HepG2 (cell line): ENCODE results near the gene EARS2. TPM values are rescaled to one million over a fixed set of nuclear protein-coding genes. Genes with fewer than 3 reads are reported as not detected.

Experiments used
- ATAC-seq: fragments of 200-7000 bp; cut with Tn5 transposase; 3 replicates; pipeline ENCODE4 v1.9.1; 2020; ENCODE audit warnings: mild to moderate bottlenecking, moderate library complexity
- BruUV-seq: library from RNA; stranded (reverse); fragments of 400-500 nt; replicated peaks from 2 replicates; lab custom pipeline; 2021; lab: Mats Ljungman, UMichigan
- CTCF ChIA-PET: fragments of 300-600 bp; formaldehyde crosslinking; extraction: SDS; loops from one replicate; lab custom pipeline; 2021; ENCODE audit warnings: low total read pairs, inconsistent platforms, low intra/inter-chr PET ratio; lab: Yijun Ruan, JAX
- POLR2A ChIA-PET: fragments of 350-600 bp; sonication (Branson Sonifier 250); formaldehyde crosslinking; loops from one replicate; lab custom pipeline; 2020; ENCODE audit warnings: antibody characterized with exemption, inconsistent platforms; lab: Yijun Ruan, JAX
- DNase-seq: peaks from one replicate; pipeline ENCODE4 v3.0.0-alpha.2; 2015; ENCODE audit warnings: low spot score
- FAIRE-seq: peaks from 3 replicates; lab custom pipeline; 2011; peaks lifted over from hg19 to GRCh38; lab: Jason Lieb, UNC
- H2AFZ ChIP-seq: one replicate; pipeline ENCODE4 v1.6.1; 2011; ENCODE audit warnings: low read length, inconsistent platforms
- H3K27ac ChIP-seq: fragments of 300-600 bp; 3 replicates; pipeline ENCODE4 v1.8.0; 2011; ENCODE audit warnings: mixed run types, mild to moderate bottlenecking, mixed read lengths, low read length, inconsistent platforms; ENCODE audit not compliant: insufficient read depth; ENCODE audit errors: extremely low read length
- H3K27me3 ChIP-seq, 2 experiments: fragments of 200-600 bp in 1 of 2; 2 replicates in 1 of 2; 3 replicates in 1 of 2; pipeline versions ENCODE4 v1.6.0 to v1.8.0; 2011; ENCODE audit warnings: low read length in 2 of 2, mild to moderate bottlenecking in 2 of 2, moderate library complexity in 2 of 2, inconsistent platforms in 1 of 2; ENCODE audit not compliant: insufficient read depth in 2 of 2, control insufficient read depth in 1 of 2
- H3K36me3 ChIP-seq, 2 experiments: fragments of 200-600 bp in 1 of 2; replicated peaks in 1 of 2; 2 replicates in 1 of 2; 3 replicates in 1 of 2; pipeline versions ENCODE4 v1.5.1 to v1.8.0; 2011; ENCODE audit warnings: low read length in 2 of 2, inconsistent platforms in 1 of 2; ENCODE audit not compliant: insufficient read depth in 2 of 2, control insufficient read depth in 1 of 2
- H3K4me1 ChIP-seq: 2 replicates; pipeline ENCODE4 v1.5.1; 2012; ENCODE audit warnings: low read length, inconsistent platforms; ENCODE audit not compliant: insufficient read depth
- H3K4me2 ChIP-seq: 2 replicates; pipeline ENCODE4 v1.6.0; 2011; ENCODE audit warnings: low read depth, low read length, inconsistent platforms
- H3K4me3 ChIP-seq, 3 experiments: fragments of 200-600 bp in 1 of 3; sonication (generic), shearing (Covaris generic) in 1 of 3; replicated peaks in 1 of 3; 2 replicates each; pipeline ENCODE4 v1.5.1; 2011 to 2016; ENCODE audit warnings: low read length in 3 of 3, inconsistent platforms in 2 of 3, low read depth in 2 of 3, mild to moderate bottlenecking in 2 of 3, control low read depth in 1 of 3, mixed read lengths in 1 of 3; ENCODE audit not compliant: insufficient read depth in 1 of 3
- H3K79me2 ChIP-seq: one replicate; pipeline ENCODE4 v1.6.1; 2011; ENCODE audit warnings: low read length, inconsistent platforms; ENCODE audit not compliant: insufficient read depth
- H3K9ac ChIP-seq: 2 replicates; pipeline ENCODE4 v1.6.0; 2011; ENCODE audit warnings: mild to moderate bottlenecking, low read depth, low read length, inconsistent platforms; ENCODE audit not compliant: insufficient read depth
- H3K9me3 ChIP-seq: 2 replicates; pipeline ENCODE4 v1.5.1; 2012; ENCODE audit warnings: mild to moderate bottlenecking, low read length
- H4K20me1 ChIP-seq: 2 replicates; pipeline ENCODE4 v1.6.0; 2011; ENCODE audit warnings: inconsistent platforms, mild to moderate bottlenecking, low read length, moderate library complexity; ENCODE audit not compliant: insufficient read depth
- DMAP1 ChIP-seq: IDR thresholded peaks from 2 replicates; pipeline ENCODE4 v1.6.1; 2016
- MATR3 ChIP-seq: sonication (generic); formaldehyde crosslinking; IDR thresholded peaks from 2 replicates; pipeline ENCODE4 v1.4.0; 2020; ENCODE audit warnings: missing genetic modification reagents
- PAF1 ChIP-seq: IDR thresholded peaks from 2 replicates; pipeline ENCODE4 v1.6.1; 2016; ENCODE audit warnings: missing genetic modification reagents, missing compliant biosample characterization
- POLR2AphosphoS2 ChIP-seq: IDR thresholded peaks from 2 replicates; pipeline ENCODE4 v1.6.1; 2011; ENCODE audit warnings: low read depth, low read length, improper control_type of control experiment
- RBM22 ChIP-seq: fragments of 200-400 bp; formaldehyde crosslinking; optimal IDR thresholded peaks from 2 replicates; pipeline ENCODE3; 2017; ENCODE audit warnings: mild to moderate bottlenecking, low read length, moderate library complexity
- SIN3A ChIP-seq: IDR thresholded peaks from 2 replicates; pipeline ENCODE4 v1.6.1; 2011; ENCODE audit warnings: low read depth, mild to moderate bottlenecking, control low read depth, low read length, borderline replicate concordance
- ZIK1 ChIP-seq: sonication (generic); formaldehyde crosslinking; IDR thresholded peaks from 2 replicates; pipeline ENCODE4 v1.5.0; 2020; ENCODE audit warnings: mild to moderate bottlenecking, low read depth, missing genetic modification reagents, borderline replicate concordance
- ZNF546 ChIP-seq: sonication (generic); formaldehyde crosslinking; conservative IDR thresholded peaks from 2 replicates; pipeline ENCODE4 v1.8.1; 2023; ENCODE audit warnings: mild to moderate bottlenecking, missing genetic modification reagents
- ZNF550 ChIP-seq: sonication (generic); formaldehyde crosslinking; IDR thresholded peaks from 2 replicates; pipeline ENCODE4 v1.4.0; 2020; ENCODE audit warnings: mild to moderate bottlenecking, missing genetic modification reagents, borderline replicate concordance
- ZNF879 ChIP-seq: sonication (generic); formaldehyde crosslinking; IDR thresholded peaks from 2 replicates; pipeline ENCODE4 v1.8.1; 2023; ENCODE audit warnings: missing genetic modification reagents
- WGBS: methylation state at CpG from one replicate; pipeline ENCODE4 v1.1.6; 2017; ENCODE audit warnings: low lambda C conversion rate; 5-methylcytosine and 5-hydroxymethylcytosine counted together
- in situ Hi-C: cut with HindIII; loops from 2 replicates; pipeline ENCODE4 v1.10.0; 2017; ENCODE audit warnings: low pct_unique_long_range_greater_than_20kb; ENCODE audit not compliant: extremely low pct_ligation_motif_present
- intact Hi-C: fragments of 100-400 bp; cut with micrococcal nuclease; formaldehyde crosslinking; loops from one replicate; pipeline ENCODE4 v1.10.0; 2022; ENCODE audit not compliant: unreplicated experiment
- polyA plus RNA-seq, 8 experiments: library from polyadenylated mRNA; depleted of rRNA in 3 of 8; stranded (reverse) in 7 of 8; unstranded in 1 of 8; fragments of >200 nt; fragmentation: Illumina TruSeq in 4 of 8; extraction: Trizol in 4 of 8; gene quantifications; 2 replicates each; pipeline versions ENCODE4 v1.2.1 to v1.2.3, GENCODE V29; 2011 to 2016; ENCODE audit warnings: low read depth in 4 of 8, missing spikeins in 1 of 8, mixed read lengths in 1 of 8; ENCODE audit not compliant: insufficient read depth in 1 of 8
- total RNA-seq, 5 experiments: library from RNA; depleted of rRNA; stranded (reverse); fragments of >200 nt; fragmentation: Illumina TruSeq; extraction: Trizol; gene quantifications; 2 replicates each; pipeline ENCODE4 v1.2.3, GENCODE V29; 2016; ENCODE audit warnings: low read depth in 1 of 5
- TF ChIP-seq, protein P1 (sequence below): sonication (generic); formaldehyde crosslinking; IDR thresholded peaks from 2 replicates; pipeline ENCODE4 v1.4.0; 2020; ENCODE audit warnings: mild to moderate bottlenecking, missing genetic modification reagents

EARS2 gene
- total and polyA plus RNA-seq, 2 of the 13 experiments (the other 11 are each of a cell fraction or from before 2014, with no cell fraction given), result 49.4 to 80.4 TPM

- ChIA-PET POLR2A (interaction anchor here (0.6 to 0.8 kb wide), 2 partner anchors 10 to 38 kb away, joined by 3 to 4 read pairs; no protein-coding TSS in a partner anchor), CTCF (no interaction called here)
- H4K20me1 ChIP-seq, result 0 out of 2 replicates have a peak, but pooled peaks cover 5% of the 10 kb centered on the region
- no peak overlapping the region for H3K4me2 ChIP-seq
- in situ Hi-C loops, result no loop called here
- BruUV-seq, result no TSS peak
- peaks cover 40 to 73% of the 10 kb centered on the region in 2 experiments for H3K36me3 ChIP-seq
- H3K27me3 ChIP-seq, result no peaks in the 10 kb centered on the region
- peak; percentile 8; the same call in 2 of the 3 replicates for ATAC-seq
- H3K9ac ChIP-seq, result no peak overlapping the region
- 96% methylated on average over 2 of the region's 2 CpGs for WGBS
- H3K9me3 ChIP-seq, result no peaks in the 10 kb centered on the region
- DNase-seq, result no peak
- no peaks in the 10 kb centered on the region for H3K4me1 ChIP-seq
- TF ChIP-seq ZNF879 (CRISPR knock-in tag) (no peak), ZNF550 (CRISPR knock-in tag) (no peak), PAF1 (peak; percentile 59; the same call in 1 of the 2 replicates), MATR3 (CRISPR knock-in tag) (no peak), SIN3A (no peak), DMAP1 (CRISPR knock-in tag) (no peak), ZNF546 (CRISPR knock-in tag) (no peak), ZIK1 (CRISPR knock-in tag) (no peak), RBM22 (peak; percentile 65), POLR2AphosphoS2 (peak; percentile 76; the same call in 1 of the 2 replicates)
- TF ChIP-seq, protein P1, sequence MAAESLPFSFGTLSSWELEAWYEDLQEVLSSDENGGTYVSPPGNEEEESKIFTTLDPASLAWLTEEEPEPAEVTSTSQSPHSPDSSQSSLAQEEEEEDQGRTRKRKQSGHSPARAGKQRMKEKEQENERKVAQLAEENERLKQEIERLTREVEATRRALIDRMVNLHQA (CRISPR knock-in tag), result no peak
- no peak overlapping the region for H3K4me3 ChIP-seq
- no peak for FAIRE-seq
- no peaks in the 10 kb centered on the region for H3K79me2 ChIP-seq
- intact Hi-C loops, result no loop called here
- no peak overlapping the region for H2AFZ ChIP-seq
- H3K27ac ChIP-seq, result no peak overlapping the region
Measured at GRCh38 chr16:23577493-23577892, 20.3 kb upstream of the EARS2 start.
